Hematopoietic multipotent progenitor cell treated with erythropoietin and hydrocortisone succinate and interleukin-3 and kit ligand, for 6 days (in vitro differentiated cells): ENCODE results near the gene KIF6.
"Not testable (repeated sequence)": the region's sequence is repeated elsewhere in the genome, so short reads cannot be mapped to it uniquely, and the experiment has no call there.

Source experiments
- DNase-seq: peaks from one replicate; pipeline ENCODE4 v3.0.0-alpha.2; 2015

The KIF6 gene

DNA sequence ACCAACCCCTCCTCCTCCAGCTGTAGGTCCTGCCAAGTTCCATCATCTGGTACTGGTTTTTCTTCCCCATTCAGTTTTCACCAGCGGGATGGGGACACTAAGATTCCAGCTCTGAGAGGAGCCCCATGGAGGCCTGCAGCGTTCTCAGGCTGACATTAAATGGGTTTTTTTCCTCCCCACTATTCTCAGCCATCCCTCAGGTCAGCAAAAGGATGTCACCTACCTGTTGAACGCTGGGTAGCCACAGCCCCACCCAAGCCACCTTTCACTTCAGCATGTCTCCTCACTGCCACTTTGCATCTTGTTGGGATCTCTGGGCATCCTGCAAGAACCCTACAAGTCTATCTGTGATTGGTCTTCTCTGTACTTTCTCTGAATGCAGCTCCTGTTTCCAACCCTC lies 417.7 kb downstream of the KIF6 start:
- DNase-seq: no peak

GRCh38 chr6:39304951-39305350 lies 420.3 kb downstream of the KIF6 start:
- DNase-seq: no peak

DNA sequence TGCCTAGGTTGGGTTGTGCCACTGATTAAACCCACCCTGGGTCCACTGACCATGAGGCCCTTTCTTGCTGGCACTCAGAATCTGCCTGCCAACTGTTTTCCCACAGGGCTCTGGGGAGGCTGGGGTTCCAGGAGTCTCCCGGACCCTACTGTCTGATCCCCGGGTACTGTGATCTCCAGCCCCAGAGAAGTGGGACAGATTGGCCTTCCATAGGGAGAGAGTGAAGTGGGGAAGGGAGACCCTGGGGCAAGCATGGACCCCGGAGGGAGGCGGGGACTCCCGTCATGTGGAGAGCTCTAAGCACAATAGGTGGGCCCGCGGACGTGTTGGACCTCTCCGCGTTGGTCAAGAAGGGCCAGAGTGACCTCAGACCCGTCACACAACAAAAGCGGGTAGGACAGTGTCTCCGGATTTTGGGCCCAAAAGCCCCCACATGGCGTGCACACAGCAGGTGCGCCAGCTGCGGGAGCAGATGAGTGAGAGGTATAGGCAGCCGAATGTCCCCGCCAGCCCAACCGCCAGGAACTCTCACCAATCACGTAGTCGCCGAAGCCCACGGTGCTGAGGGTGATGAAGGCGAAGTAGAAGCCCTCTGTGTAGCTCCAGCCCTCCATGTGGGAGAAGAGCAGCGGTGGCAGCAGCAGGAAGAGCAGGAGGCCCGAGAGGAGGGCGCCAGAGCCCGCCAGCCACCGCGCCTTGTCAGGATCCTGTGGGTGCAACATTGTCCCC lies 421.6 kb downstream of the KIF6 start:
- DNase-seq: no peak

GRCh38 chr6:39302669-39303424 lies 422.4 kb downstream of the KIF6 start:
- DNase-seq: peak; percentile 94

DNA sequence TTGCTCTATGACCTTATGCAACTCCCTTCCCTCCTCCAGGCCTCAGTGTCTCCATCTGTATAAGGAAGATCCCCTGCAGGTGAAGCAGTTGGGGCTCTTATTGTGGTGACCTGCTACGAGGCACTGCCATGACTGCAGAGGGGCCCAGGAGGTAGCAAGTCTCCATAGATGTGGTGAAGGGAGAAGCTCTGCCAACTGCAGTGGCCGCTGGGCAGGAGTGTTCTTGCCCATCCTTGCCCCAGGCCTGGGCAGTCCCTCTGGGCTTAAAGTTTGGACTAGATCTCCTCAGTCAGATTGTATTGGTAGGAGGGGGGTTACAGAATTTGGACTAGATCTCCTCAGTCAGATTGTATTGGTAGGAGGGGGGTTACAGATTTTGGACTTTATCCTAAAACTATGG lies 423.2 kb downstream of the KIF6 start:
- no peak for DNase-seq

DNA sequence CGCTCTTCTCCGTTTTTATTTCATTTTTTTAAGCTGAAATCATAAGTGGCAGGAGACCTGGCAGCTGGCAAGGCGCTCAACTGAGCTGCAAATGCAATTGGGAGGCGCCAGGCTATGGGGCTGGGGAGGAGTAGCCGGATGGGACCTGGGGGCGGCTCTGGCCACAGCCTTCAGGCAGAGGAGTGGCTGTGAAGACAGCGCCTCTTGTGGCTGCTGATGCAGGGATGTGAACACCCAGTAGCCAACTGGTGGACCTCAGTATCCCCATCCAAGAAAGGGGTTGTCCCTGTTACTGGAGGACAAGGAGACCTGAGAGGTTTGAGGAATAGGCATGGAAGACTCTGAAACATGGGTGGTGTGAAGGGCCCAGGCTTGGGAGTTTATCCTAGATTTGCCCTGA lies 423.6 kb downstream of the KIF6 start:
- peak; percentile 42 for DNase-seq

DNA sequence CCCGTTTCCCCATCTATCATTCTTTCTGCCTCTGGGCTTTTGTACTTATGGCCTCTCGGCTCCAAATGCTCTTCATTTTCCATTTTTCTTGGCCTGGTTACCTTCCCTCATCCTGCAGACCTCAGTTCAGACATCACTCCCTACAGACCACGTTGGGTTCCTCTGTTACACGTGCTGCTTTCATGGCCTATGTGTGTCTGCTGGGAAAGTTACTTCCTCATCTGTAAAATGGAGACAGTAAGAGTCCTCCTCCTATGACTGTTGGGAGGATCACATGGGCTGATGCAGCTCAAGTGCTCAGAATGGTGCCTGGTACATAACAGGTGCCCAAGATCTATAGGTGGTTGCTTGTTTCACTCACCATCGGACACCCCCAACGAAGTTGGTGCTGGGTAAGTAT lies 424.5 kb downstream of the KIF6 start:
- DNase-seq: peak; percentile 30

- DNase-seq: no peak
These were observed 427.1 kb downstream of the KIF6 start for GRCh38 chr6:39298061-39298460.

DNA sequence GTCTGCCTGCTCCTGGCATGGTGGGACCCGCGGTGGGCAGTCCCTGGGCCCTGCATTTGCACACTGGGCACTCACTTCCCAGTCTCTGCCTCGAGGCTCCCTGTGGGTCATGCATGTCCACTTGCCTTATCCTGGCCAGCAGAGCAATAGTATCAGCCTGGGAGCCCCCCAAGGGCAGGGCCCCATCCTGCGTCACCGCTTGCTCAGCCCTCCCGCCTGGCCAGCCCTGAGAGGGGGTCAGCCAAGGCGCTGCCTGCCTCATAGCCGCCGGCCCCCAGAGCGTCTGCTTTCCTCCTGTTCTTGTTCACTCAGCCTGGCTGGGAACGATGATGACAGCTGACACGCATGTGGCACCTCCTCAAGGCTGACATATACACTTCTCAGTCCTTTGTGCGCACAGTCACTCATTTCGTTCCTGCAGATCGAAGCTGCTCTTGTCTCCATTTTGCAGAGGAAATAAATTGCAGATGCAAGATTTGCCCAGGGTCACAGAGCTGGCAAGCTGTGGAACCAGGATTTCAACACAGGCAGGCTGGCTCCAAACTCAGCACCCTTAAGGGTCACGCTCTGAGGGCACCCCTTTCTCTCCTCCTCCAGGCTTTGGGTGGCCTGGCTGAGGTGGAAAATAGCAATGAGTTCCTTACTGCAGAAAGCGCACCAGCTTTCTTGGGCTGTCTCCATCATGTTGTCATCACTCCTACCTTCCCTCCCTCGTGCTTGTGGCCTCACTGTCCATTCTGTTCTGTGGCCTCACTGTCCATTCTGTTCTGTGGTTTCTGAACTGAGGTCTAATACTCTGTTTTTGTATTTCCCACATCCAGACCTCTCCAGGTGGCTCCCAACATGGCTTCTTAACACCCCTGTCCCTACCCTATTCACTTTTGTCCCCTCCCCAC lies 428.2 kb downstream of the KIF6 start:
- DNase-seq: no peak

- peak; percentile 37 for DNase-seq
These were observed 429.6 kb downstream of the KIF6 start for GRCh38 chr6:39295611-39296011.

GRCh38 chr6:39294899-39295298 lies 430.3 kb downstream of the KIF6 start:
- no peak for DNase-seq

- no peak for DNase-seq
These were observed 431.1 kb downstream of the KIF6 start for GRCh38 chr6:39294133-39294532.

- DNase-seq: no peak
These were observed 432.6 kb downstream of the KIF6 start for GRCh38 chr6:39292637-39293036.

DNA sequence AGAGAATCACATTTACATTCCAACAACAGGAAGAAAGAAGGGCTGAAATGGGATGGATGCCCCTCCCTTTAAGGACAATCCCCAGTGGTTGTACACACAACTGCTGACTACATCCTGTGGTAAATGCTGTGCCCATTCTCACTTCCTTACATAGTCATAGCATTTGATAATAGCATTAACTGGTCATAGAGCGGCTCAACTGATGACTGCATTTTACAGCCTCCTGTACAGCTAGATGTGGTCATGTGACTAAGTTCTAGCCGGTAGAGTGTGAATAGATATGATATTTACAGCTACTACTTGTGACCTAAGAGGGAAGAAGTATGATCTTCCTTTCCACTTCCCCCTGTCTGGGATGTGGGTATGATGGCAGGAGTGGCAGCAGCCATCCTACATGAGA lies 435.7 kb downstream of the KIF6 start:
- no peak for DNase-seq

GRCh38 chr6:39287601-39288000 lies 437.6 kb downstream of the KIF6 start:
- no peak for DNase-seq

DNA sequence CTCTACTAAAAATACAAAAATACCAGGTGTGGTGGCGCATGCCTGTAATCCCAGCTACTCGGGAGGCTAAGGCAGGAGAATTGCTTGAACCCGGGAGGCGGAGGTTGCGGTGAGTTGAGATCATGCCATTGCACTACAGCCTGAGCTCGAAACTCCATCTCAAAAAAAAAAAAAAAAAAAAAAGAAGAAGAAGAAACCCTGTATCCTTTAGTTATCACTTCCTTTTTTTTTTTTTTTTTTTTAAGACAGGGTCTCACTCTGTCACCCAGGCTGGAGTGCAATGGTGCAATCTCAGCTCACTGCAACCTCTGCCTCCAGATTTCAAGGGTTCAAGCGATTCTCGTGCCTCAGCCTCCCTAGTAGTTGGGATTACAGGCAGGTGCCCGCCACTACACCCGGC lies 438.6 kb downstream of the KIF6 start:
- DNase-seq: not testable (repeated sequence)

DNA sequence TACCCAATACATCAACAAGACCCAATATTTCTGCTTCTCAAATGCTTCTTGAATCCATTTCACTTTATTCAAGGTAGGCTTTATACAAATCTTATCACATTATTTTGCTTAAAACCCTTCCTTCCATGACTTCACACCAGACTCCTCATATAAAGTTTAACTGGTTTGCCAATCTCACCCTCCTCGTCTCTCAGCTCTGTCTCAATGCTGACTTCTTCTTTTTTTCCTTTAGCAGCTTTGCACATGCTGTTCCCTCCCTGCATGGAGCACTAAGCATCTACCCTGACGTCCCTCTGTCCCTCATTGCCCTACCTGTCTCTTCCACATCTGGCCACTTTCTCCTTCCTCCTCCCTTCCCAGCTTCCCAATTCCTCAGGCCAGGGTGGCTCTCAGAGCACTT lies 442.4 kb downstream of the KIF6 start:
- no peak for DNase-seq

DNA sequence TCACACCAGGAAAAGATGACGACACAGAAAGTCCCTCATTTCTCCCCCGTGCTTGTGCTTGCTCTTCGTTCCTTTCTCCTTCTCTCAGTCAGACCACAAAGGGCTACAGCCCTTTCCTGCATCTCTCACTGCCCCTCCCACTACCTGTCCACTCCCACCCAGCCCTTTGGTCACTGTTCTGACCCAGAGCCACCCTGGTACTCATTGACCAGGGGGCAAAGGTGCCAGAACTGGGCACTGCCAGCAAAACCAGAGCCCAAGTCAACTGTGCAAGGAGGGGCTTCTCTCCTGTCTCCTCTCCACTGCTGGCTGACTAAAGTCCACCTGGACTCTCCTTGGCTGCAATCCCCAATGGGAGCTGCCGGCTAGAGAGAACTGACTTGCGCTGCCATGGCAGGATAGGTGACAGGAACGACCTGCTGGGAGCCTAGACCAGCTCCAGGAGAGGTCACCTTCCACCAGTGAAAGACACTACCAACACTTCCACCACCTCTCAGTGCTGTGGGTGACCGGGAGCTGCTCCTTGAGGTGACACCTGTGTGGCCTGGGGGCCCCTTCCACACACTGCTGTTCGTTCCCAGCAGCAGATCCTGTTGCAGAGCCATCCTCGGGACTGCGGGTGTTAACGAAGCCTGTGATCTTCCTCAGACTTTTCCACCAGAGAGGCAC lies 443.8 kb downstream of the KIF6 start:
- DNase-seq: no peak

DNA sequence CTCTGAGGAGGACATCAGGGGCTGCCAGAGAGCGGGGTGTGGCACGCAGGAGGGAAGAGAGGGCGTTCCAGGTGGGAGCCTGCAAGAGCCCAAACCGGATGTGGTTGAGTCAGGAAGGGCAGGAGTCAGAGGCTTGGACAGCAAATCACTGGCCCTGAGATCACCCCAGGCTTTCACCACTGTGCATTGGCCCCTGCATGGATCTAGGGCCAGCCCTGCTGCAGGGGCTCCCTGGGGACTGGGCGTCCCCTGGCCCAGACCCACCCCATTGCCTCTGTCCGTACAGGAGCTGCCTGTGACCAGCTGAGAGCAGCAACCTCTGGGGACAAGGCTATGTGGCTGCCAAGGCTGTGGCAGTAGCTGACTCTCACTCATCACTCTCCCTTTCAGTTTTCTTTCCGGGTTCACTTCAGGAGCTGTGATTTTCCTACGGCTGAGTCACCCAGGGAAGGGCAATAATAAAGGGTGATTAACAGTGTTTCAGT lies 444.9 kb downstream of the KIF6 start:
- DNase-seq: no peak
